ENCODE data around the gene APRT.

- TF ChIP-seq CTCF (IDR thresholded peaks at IDR 0.05; ENCODE audit: insufficient read depth, low read length) (no peak), POLR2AphosphoS5 (IDR thresholded peaks at IDR 0.05; ENCODE audit: low read depth) (no peak), GABPA (IDR thresholded peaks at IDR 0.05; ENCODE audit: low read depth) (no peak), REST (IDR thresholded peaks at IDR 0.05; ENCODE audit: insufficient replicate concordance, low read depth) (no peak), SPI1 (IDR thresholded peaks at IDR 0.05; ENCODE audit: borderline replicate concordance, low read depth) (no peak)
Measured at GRCh38 chr16:88816736-88817535, 5.2 kb upstream of the APRT start.
